NCI-H128 (cell line): ENCODE measurements around the gene APOL2.
"Not testable (repeated sequence)": the region's sequence is repeated elsewhere in the genome, so short reads cannot be mapped to it uniquely, and the experiment has no call there.

ENCODE experiments used
- DNase-seq: peaks from one replicate; lab custom pipeline; 2025; ENCODE audit not compliant: unreplicated experiment; lab: John Stamatoyannopoulos, UW

The APOL2 gene, protein sequence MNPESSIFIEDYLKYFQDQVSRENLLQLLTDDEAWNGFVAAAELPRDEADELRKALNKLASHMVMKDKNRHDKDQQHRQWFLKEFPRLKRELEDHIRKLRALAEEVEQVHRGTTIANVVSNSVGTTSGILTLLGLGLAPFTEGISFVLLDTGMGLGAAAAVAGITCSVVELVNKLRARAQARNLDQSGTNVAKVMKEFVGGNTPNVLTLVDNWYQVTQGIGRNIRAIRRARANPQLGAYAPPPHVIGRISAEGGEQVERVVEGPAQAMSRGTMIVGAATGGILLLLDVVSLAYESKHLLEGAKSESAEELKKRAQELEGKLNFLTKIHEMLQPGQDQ

DNA sequence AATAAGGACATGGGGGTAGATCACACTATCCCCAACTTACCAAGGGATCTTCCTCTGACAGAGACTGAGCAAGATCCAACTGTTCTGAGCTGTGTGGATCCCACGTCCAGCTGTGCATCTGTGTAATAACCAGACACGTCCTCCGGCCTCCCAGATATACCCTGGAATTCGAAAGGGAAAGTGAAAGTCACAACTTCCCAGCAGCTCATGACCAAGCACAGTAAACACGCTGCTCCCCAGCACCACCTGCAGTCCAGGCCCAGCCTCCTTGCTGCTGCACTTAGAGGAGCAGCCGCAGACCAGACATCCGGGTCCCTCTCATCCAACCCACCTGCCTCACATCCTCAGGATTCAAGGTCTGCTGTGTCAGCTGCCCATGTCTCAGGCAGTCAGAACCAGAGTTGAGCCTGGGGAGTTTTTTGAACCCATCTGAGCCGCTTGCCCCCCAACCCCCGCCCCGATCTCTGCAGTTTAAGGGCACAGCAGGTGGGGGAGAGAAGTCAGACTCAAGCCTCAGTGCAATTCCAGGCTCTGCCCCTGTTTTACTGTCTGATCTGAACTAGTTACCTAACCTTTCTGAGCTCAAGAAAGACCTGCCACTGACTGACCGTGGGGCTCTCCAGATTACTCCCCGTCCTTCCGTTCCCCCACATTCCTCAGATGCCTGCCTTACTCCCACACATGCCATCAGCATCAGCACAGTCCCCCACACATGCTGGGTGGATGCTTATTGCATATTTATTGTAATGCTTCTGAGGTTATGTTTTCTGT is at the start of gene APOL2:
Gene APOL2 (minus strand): TSS at position 127 of the 771 bp plus-strand sequence. CDS start 6,365 bp downstream, outside the sequence.
- peak; percentile 49 for DNase-seq

GRCh38 chr22:36288571-36289405 is 49.5 kb upstream of the APOL2 start:
- DNase-seq, result no peak

GRCh38 chr22:36287881-36288515 is 48.7 kb upstream of the APOL2 start:
- DNase-seq, result no peak

GRCh38 chr22:36286096-36286957 is 47.0 kb upstream of the APOL2 start:
- peak; percentile 26 for DNase-seq

DNA sequence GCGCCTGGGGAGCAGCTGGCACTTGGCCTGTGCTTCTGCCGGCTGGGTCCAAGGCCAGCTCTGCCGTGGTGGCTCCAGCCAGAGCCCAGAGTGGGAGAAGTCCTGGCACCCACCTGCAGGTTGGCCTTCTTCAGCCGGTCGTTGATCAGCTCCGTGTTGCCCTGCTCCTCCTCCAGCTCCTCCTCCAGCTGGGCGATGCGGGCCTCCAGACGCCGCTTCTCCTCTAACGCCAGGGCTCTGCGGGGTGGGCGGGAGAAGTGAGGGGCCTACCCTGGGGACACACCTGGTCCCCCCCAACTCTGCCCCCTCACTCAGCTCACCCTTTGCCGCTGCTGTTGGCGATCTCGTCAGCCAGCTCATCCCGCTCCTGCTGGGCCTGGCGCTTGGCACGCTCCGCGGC is 46.2 kb upstream of the APOL2 start:
- DNase-seq, result no peak

DNA sequence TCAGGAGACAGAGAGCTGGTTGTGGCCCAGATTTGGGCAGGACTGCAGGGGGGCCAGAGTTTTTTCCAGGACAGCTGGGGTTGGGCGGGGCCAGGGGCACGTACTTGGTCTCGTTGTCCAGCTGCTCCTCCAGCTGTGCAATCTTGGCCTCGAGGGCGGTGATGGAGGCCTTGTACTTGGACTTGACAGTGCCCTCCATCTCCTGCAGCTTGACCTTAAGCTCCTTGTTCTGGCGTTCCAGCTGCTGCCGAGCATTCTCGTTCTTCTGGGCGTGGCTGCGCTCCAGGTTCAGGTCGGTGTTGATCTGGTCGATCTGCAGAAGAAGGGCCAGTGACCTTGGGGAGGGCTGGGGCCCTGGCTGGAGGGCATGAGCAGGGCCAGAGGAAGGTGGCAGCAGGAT is 45.7 kb upstream of the APOL2 start:
- no peak for DNase-seq

GRCh38 chr22:36284171-36284571 is 44.8 kb upstream of the APOL2 start:
- no peak for DNase-seq

DNA sequence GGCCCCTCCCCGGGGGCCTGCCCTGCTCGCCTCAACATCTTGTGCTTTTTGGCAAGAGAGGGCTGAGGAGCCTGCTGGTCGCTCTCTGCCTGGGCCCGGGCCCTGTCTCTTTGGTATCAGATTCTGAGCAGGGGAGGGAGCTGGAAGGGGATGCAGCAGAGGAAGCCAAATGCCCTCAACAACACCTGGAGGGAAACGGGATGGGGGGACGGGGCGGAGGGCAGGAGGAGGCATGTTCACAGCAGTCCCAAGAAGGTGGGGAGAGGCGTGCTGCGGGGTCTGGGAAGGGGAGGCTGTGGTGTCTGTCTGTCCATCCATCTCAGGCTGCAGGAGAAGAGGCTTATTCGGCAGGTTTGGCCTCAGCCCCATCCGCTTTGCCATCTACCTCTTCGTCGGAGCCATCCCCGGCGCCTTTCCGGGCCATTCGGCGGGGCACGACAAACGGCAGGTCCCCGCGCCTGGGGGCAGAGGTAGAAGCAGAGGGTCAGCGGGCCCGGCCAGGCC is 43.1 kb upstream of the APOL2 start:
- no peak for DNase-seq

DNA sequence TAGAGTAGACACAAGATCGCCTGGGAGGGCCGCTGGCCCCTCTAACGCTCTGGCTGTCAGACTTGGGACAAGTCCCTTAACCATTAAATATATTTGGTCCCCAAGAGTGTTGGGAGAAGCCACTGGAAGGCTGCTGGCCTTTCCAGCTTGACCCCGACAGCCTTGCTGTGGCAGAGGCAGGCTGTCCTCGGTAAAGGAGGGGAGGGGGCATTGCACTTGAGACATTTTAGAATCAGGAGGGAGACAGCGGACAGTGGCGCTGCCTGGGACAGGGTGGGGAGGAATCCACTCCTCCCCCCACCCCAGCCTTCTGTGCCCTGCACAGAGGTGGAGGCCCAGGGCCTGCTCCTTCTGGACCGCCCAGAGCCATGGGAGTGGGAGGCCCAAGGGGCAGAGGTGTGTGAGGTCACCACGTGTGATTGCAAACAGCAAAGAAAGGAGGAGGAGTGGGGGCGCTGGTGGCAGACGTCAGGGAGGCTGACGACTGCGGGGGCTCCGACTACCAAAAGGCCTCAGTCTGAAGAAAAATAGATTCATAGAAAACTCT is 42.5 kb upstream of the APOL2 start:
- no peak for DNase-seq

- no peak for DNase-seq
Observed at GRCh38 chr22:36280379-36280778, 41.1 kb upstream of the APOL2 start.

DNA sequence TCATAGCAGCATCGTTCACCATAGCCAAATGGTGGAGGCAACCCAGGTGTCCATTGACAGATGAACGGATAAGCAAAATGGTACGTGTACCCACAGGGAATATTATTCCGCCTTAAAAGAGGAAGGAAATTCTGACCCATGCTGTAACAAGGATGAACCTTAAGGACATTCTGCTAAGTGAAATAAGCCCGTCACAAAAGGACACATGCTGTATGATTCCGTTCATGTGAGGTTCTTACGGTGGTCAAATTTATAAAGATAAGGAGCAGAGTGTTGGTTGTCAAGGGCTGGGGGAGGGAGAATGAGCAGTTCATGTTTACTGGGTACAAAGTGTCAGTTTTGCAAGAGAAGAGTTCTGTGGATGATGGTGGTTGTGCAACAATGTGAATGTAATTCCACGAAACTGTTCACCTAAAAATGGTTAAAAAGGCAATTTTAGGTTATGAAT is 39.9 kb upstream of the APOL2 start:
- DNase-seq, result no peak

DNA sequence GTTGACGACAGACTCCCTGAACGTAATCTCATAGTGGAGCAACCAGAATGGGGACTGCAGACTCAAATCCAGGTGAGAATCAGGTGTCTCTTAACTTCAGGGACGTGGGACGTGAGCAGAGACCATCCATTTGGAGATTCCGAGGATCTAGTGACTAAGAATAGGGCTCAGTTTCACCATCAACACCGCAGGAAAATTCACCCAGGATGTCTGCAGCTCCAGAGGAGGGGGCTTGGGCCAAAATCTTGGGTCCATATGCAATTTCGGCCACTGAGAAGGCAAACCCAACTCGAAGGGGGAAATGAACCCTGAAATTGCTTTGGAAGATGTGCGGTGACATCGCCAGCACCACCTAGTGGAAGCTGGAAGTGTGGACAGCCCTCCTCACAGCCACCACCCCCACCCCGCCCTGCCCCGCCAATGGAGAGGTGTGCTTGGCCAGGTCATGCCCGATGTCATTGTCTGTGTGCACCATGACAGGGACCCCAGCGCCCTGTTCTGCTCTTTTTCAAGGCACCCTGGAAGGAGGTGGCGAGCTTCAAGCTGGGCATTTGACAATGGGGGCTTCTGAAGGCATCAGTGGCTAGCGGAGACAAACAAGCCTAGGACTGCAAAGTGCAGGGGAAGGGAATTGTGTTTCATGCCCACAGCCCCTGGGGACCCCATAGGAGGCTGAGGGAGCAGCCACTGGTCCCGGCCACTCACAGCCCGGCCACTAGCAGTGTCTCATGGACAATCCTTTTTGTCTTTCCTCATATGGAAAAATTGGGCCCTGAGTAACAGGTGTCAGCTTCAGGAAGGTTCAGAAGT is 38.4 kb upstream of the APOL2 start:
- DNase-seq, result no peak

DNA sequence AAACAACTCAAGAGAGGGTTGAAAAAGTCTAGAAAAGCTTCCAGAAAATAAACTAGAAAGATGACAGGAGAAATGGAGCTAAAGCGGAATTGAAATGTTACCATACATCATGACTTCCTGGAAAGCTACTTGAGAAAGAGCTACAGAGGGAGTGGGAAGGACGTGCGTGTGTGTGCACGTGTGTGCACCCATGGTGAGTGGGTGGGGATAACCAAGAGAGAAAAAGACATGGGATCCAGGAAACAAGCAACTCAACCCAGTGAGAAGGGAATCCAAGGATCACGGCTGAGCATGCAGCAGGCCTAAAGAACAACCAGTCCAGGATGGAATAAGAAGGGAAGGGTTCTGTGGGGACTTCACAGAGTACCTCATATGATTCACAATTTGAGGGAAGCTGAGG is 35.2 kb upstream of the APOL2 start:
- DNase-seq, result no peak

- DNase-seq, result not testable (repeated sequence)
Observed at GRCh38 chr22:36271951-36272350, 32.6 kb upstream of the APOL2 start.

DNA sequence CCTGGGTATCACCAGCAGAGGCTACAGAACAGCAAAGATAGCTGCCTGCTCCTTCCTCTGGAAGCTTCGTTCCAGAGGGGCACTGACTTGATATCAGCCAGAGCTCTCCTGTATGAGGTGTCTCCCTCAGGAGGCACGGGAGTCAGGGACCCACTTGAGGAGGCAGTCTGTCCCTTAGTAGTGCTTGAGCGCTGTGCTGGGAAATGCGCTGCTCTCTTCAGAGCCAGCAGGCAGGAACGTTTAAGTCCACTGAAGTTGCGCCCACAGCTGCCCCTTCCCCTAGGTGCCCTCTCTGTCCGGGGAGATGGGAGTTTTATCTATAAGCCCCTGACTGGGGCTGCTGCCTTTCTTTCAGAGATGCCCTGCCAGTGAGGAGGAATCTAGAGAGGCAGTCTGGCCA is 31.9 kb upstream of the APOL2 start:
- DNase-seq, result not testable (repeated sequence)

DNA sequence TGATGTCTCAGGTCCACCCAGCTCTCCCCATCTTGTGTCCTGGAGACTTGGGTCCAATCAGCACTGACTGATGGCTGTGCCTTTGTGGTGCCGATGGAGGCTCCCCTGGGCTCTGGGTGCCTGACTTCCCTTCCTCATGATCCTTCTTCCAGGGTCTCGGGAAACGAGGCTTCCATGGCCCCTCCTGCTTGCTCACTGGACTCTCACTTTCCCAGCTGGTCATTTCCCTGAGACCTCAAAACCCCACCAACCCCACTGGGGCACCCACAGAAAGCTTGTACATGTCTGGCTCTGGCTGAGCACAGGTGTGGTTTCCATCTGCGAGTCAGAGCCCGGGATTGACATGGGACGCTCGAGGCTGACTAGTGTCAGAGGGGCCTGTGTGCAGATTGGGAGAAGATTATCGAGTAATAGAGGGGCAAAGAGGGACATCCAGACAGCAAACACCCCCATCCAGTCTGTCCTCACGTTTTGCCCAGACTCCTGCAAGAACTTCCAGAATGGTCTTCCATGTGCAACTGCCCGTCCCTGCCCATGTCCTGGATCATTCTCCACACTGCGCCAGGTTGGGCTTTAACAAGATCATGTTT is 28.7 kb upstream of the APOL2 start:
- DNase-seq, result no peak

GRCh38 chr22:36267058-36267457 is 27.7 kb upstream of the APOL2 start:
- DNase-seq, result no peak
